Transverse colon (tissue), 4 donors: ENCODE results near the gene PSMD13.

ENCODE experiments used
- CTCF ChIP-seq, 5 experiments: fragments of 200-600 bp in 3 of 5; fragments of 450-650 bp in 2 of 5; sonication (generic) in 3 of 5; IDR thresholded peaks; 1 replicate in 2 of 5; 2 replicates in 3 of 5; pipeline ENCODE4 v1.5.1; 2016 to 2017; ENCODE audit warnings: antibody characterized with exemption in 5 of 5, inconsistent platforms in 3 of 5, mild to moderate bottlenecking in 2 of 5, moderate library complexity in 1 of 5
- EP300 ChIP-seq: sonication (generic); formaldehyde crosslinking; IDR thresholded peaks from one replicate; pipeline ENCODE4 v1.6.1; 2017; ENCODE audit warnings: antibody characterized with exemption, low read depth
- POLR2A ChIP-seq: fragments of 450-650 bp; IDR thresholded peaks from one replicate; pipeline ENCODE4 v1.6.1; 2016; ENCODE audit warnings: antibody characterized with exemption, mild to moderate bottlenecking, moderate library complexity
- POLR2AphosphoS5 ChIP-seq, 3 donors: sonication (generic); formaldehyde crosslinking; IDR thresholded peaks; one replicate each; pipeline ENCODE4 v1.6.1; 2016; ENCODE audit warnings: antibody characterized with exemption in 3 of 3

DNA sequence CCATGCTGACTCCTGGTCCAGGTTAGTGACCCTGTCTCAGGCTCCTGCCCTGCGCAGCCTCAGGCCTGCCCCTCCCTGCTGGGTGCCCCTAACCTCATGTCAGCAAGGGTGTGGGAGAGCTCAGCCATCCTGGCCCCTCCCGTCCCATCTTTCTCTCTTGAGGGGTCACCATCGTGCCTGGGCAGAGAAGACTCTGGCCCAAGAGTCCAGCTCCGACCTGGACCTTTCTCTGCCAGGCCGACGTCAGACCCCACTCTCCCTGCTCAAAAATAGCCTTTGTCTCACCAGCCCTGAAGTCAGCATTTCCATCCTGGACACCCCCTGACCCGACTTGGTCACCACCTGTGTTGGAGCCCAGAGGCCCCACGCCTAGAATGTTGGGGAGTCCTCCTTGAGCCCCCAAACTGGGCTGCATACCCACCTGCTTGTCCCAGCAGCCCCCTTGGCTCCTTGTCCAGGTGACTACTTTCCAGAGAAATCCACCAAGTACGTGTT is 39.0 kb upstream of the PSMD13 start:
- TF ChIP-seq CTCF (IDR thresholded peaks at IDR 0.05) (no peak), POLR2A (no peak), POLR2AphosphoS5 (IDR thresholded peaks at IDR 0.05) (no peak), EP300 (no peak)
